HG03039 (cell line): ENCODE data around the gene WWOX.

Source experiments
- ATAC-seq: cut with Tn5 transposase; IDR thresholded peaks from one replicate; pipeline ENCODE4 v1.9.1; 2021; ENCODE audit warnings: mild to moderate bottlenecking, moderate library complexity; ENCODE audit not compliant: unreplicated experiment

The WWOX gene

DNA sequence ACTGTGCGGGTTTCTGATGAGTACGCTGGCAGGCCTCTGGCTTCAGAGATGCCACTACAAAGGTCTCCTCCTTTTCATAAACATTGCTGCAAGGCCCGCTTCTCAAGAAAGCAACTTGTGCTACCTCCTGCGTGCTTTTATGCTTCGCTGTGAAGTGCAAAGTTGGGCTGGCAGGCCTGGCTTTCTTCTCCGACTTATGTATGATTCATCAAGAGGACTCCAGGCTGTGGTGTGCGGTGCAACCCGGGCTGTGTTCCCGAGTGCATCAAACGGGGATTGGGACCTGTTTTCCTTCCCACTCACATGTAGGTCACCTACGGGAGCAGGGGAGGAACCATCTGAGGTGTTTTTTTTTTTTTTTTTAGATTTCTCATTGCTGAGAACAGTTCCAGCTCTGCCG lies 534.1 kb downstream of the WWOX start:
- ATAC-seq, result no peak

DNA sequence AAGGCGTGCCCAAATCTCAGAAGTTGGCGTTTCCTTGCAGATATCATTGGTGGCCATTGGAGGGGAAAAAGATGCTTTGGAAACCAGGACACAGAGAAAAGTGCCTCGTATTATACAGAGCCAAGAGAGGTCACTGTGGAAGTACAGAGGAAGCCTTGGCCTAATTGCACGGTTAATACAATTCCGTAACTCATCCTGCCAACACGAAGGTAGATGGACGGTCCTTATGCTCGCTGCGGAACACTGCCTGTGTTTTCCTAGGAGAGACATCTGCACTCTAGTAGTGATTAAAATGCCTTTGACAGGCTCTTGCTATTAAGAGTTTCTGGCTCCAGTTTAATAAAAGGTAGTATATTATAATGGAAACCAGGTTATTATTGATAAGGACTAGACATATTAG lies 536.4 kb downstream of the WWOX start:
- ATAC-seq, result no peak

DNA sequence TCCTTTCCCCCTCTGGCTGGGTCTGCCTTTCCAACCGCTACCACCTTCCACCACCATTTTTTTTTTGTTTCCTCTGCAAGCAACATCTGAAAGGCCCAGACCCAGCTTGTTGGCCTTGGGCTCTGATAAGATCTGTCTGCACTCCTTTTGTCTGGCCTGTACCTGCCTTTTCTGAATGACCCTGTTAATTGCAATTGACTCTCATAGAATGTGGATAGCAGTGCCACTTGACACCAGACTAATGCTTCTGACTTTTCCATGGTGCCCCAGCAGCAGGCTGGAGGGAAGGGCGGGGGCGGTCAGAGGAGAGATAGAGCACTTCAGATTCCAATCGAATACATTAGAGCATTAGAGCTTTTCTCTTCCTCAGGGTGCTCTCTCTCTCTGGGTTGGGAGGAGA lies 538.9 kb downstream of the WWOX start:
- ATAC-seq, result no peak

DNA sequence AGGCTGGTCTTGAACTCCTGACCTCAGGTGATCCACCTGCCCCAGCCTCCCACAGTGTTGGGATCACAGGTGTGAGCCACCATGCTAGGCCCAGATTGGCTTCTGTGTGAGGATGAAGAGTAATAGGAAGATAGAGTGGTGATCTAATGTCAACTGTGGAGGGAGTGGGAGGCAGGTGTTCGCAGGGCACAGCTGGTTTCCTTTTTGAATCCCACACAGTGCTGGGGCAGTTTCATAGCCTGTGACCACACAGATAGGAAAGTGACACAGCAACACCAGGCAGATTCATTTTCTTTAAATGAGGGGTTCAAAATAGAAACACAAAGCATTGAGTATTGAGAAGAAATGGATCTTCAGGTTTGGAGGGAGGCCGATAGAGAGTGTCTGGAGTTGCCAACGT lies 540.3 kb downstream of the WWOX start:
- ATAC-seq, result no peak

DNA sequence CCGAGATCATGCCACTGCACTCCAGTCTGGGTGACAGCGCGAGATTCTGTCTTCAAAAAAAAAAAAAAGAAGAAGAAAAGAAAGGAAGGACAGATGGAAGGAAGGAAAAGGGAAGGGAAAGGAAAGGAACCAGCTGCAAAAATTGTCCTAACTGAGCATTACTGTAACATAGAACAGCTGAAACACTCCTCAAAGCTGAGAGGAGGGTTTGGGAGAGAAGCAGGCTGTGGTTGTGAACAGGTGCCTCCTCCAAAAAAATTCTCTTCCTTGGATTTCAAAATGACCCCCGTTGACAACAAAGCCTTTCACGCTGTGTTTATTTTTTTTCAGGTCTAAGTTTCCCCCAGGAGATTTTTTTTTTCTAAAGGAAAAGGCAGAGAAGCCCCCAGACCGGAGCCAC lies 541.4 kb downstream of the WWOX start:
- ATAC-seq, result no peak

DNA sequence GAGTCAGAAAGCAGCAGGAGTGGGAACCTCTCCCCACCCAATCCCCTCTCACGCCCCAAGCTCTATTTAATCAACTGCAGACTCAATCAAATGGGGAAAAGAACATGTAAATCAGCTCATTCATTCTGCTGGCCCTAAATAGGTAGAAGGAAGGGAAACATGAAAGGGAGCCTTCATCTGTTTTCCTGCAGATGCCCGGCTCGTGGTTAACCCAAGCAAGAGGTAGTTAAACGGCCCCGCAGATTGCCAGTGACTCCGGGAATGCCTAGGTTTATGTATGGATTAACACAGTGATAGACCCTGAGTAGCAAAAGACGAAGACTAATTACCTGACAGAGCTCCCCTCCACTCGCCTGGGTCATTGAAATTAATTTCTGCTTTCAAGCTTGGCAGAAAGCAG lies 542.0 kb downstream of the WWOX start:
- no peak for ATAC-seq

DNA sequence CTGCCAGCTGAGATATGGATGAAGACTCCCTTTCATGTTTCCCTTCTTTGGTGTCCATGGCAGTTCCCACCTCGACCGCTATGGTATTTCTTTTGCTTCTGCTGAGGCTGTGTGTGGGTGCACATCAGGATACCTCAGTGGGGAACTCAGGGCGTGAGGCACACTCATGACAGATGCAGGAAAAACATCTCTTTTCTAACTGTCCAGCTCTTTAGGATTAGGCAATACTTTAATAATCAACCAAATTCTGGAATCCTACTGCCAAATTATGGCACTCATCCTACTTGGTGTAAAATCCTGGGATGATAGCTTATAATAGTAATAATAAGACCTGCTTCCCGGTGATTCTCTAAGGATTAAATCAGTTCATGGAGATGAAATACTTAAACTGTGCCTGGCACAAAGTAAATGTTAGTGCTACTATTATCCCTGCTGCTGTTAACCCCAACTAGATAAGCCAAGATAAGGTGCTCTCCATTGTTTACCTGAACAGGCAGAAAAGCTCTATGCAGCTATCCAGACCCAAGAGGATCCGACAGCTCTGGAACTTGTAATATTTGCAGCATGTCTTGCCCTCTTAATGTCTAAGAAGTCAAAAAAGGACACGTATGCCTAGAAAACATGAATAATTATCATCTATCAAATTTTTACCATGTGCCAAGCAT lies 543.3 kb downstream of the WWOX start:
- no peak for ATAC-seq

DNA sequence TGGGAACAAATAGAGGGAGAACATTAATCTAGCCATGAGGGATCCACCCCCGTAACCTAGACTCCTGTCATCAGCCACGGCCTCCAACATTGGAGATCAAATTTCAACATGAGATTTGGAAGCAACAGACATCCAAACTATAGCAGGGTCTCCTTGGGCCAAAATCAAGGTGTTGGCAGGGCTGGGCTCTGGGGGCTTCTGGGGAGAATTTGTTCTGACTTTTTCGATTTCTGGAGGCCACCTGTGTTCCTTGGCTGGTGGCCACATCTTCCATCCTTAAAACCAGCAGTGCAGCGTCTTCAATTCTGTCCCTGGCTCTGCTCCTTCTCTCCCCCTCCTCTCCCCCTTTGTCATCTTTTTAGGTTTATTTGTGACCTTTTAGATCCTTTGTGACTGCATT lies 546.2 kb downstream of the WWOX start:
- ATAC-seq, result no peak

DNA sequence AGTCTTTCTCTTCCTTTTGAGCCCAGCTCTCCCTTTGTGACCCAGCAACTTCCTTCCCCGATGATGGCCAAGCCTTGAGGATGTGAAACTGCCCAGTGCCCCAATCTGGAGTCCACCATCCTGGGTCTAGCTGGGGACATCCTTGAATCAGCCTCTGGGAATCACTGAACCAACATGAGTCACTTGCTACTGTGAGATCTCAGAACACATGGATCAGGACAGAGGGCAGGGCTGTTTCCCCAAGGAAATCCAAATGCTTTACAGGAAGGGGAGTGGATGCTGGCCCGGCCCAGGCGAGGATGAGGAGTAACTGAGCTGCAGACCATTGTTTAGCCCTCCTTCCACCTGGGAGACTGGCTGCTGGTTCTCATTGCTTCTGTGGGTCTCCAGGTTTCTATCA lies 547.6 kb downstream of the WWOX start:
- ATAC-seq, result no peak

DNA sequence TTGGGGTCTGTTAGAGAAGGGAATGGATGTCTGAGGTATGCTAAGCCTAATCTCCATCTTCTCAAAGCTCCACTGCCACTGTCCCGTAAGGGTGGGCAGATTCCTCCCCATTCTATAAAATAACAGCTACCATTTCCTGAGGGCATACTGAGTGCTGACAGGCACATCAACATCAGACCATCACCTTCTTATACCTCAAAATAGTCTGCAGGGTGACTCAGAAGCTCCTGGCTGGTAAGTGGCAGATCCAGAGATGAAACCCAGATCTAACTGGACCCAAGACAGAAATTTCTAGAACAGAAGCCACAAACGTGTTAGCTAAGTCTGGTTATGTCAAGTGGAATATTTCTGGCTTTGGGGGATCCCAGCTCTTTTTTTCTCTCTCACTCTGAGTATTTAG lies 548.0 kb downstream of the WWOX start:
- ATAC-seq, result no peak

DNA sequence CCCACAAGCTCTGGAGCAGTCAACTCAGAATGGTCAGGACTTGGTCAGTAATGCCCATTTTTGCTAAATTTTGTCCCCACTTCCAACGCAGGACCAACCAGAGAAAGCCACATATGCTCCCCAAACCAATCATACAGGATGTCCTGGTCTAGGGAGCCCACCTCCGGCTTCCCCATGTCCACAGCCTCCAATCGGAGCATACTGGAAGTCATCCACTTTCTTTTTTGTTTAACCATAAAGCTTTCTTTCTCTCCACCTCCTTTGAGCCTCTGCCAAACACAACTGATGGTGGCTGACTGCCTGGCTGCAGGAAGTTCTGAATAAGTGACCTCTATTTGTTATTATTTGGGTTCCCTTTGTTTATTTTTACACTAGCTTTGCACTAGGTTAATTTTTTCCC lies 549.1 kb downstream of the WWOX start:
- no peak for ATAC-seq

DNA sequence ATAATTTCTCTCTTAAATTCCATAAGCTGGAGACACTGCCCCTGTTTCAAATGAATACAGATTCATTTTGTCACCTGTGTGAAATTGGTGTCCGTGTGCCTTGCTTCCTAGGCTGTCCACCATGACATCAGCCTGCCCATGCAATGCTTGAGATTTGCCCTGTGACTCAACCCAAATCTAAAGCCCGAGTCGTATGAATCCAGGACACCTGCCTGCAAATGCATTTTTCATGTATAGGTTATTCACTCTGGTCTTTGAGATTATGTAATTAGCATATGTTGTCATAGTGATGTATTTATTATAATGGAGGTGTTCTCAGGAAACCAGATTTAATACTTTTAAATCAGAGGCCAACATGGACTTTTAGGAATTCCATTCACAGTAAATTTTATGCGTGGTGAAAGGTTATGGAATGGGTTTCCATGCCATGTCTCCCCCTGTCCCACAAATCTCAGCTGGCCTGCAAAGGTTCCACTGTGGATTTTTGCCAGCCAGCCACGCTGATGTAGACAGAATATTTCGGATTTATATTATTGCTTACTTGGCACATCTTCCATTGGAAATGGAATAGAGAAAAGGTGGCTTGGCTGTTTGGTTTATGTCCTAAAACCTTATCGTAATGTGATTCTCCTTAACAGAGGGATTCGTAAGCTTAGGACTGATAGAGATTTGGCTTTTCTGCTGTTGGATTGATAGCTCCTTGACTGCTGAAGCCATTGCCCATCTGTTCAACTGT lies 551.1 kb downstream of the WWOX start:
- no peak for ATAC-seq

DNA sequence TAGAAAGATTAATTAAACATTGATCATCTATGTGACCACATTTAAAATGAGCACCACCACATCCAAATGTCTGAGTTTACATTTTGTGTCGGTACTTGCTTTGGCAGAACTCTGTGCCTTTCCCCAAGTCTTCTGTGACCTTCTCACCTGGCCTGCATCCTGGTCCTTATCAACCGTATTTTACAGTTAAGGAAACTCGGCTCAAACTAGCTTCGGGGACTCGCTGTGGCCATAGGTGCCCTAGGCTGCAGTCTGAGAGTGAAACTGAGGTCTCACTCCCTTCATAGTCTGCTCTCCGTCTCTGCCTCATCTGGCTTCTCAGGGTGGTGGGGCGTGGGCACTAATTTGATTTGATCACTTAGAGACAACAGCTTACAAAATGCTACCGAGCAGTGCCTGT lies 555.5 kb downstream of the WWOX start:
- ATAC-seq, result no peak

DNA sequence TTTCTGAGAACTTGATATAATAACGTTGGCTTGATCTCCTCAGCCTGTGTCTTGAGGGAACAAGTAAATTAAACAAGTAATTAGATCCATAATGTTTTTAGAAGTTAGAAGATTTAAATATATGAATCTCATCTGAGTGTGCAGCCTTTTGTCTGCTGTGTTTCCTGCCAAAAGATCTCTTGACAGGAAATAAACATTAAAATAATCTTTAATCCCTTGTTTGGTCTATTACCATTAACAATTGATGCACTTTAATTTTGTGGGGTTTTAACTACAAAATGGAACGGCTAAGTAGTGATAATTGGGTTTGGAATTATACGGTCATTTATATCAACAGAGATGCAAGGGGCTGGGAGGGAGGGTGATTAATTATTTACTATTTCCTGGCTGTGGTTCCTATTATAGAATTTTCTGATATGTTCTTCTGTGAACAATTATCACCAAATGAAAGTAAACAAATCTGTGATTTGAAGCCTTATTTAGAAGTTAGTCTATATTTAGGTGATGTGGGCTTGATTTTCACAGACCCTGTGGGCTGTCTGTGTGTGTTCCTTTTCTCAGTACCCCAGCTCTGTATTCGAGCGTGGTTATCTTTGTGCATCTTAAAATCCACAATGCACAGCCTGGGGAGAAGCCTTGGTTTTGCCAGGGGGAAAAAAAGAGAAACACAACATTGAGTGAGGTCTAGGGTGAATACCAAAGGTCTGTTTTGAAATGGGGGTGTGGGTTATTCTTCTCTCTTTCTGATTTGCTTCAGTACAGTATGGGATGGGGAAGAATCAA lies 556.1 kb downstream of the WWOX start:
- no peak for ATAC-seq

DNA sequence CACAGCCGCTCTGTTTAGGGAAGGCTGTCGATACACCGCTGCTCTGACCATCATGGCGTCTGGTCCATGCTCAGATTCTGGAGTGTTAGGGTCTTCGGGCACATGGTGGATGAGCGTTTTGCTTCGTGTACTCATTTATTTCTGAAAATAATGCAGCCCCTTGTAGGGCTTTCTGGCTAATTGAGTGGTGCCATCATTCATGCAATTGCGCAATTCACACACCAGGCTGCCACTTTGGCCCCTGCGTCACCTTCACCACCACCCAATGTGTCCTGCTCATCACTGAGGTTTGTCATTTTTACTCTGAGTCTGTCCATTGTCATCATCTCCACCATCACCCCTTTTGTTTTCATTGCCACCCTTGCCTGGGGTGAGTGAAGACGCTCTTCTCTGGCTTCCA lies 557.4 kb downstream of the WWOX start:
- no peak for ATAC-seq

DNA sequence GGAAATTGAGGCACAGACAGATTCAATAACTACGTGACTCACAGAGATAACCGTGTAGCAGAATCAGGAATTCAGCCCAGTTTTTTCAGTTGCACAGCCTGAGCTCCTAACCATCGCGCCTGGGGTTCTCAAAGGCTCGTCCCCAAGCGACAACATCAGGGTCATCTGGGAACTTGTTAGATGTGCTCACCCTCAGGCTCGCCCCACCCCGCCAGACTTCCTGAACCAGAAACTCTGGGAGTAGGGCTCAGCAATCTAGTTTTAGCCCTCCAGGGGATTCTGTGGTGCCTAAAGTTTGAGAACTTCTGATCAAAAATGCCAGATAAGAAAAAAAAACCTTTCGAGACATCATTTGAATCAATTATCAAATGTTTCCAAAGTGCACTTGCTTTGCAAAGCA lies 559.8 kb downstream of the WWOX start:
- ATAC-seq, result no peak

DNA sequence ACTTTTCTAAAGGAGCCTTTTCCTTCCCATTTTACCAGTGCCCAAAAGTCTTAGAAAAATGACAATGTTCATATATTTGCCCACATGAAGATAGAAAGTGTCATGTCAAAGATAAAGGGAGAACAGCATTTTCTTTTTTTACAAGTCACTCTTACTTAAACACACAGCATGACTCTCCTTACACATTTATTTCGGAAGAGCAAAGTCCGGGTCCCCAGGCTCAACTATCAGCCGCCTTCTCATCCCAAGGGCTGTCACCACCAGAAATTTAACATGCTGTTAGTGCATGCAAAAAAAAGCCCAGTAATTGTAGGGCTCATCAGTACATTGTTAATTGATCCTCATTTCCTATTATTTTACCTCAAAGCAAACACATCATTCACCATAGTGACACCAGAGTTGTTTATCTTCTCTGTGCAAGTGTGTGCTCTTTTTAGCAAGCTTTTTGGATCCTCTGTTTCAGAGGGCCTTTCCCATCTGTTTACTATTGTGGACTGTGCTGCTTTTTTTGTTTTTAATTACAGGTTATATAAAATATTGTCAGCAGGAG lies 560.3 kb downstream of the WWOX start:
- ATAC-seq, result no peak

DNA sequence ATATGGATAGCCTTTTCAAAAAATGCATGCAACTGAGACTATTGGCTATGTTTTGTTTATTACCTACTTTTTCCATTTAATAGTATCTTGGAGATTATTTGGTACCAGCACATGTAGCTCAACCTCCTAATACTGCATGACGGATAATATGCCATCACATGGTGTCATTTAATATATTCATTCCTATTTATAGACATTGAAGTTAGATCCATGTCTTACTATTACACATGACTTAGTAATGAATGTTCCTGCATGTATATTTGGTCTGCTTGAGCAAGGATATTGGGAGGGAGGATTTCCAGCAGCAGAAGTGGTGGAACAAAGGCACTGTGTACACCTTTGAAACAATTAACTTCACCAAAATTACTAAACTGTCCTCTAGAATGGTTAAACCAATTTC lies 561.3 kb downstream of the WWOX start:
- ATAC-seq, result no peak

DNA sequence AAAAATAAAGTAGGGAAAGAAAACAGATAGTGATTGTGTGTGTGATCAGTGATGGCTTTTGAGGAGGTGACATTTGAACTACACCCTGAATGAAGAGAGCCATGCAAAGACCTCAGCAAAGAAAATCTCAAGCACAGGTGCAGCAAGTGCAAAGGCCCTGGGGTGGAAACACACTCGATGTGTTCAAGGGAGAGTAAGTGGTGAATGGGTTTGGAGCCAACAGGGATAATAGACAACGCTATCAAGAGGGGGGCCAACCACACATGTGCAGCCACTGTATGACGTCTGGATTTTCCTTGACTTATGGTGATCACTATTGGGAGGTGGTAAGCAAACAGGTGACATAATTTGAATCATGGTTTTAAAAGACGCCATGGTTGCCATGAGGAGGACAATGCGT lies 564.2 kb downstream of the WWOX start:
- no peak for ATAC-seq

DNA sequence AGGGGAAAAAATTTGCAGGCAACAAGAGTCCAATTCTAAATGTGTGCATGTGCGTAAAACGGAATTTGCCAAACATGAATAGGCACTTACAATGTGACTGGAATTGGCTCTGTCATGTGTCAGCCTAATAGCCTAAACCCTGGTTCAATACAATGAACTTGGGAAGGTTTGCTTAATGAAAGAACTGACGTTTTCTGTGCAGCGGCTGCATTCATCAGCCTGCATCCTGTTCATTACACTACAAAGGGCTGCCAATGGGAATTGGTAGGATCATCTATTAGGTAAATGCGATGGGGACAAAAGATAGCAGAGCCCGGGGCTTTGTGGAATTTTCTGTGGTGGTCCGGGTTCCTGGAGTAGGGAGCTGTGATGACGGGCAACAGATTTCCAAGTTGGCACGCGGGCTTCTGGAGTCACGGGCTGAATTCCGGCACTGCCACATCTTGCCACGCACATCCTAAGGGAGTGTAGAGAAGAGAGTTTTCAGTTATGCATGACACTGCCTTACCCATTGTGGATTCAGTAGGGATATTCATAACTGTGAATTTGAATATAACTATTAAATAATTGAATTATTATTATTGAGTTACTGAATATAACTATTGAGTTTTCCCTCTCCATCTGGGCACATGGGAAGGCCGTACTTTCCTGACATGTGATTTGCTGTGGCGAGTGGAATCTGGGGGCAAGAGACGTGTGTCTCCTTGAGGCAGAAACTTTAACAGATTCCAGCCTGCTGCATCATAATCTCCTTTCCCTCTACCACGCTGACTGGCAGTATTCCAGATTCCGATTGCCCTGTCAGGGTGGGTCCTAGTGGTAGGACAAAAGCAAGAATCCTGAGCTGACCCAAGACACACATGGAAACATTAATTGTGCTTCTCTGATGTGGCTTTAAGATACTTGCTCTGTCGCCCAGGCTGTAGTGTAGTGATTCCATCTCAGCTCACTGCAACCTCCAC lies 565.6 kb downstream of the WWOX start:
- ATAC-seq, result no peak

DNA sequence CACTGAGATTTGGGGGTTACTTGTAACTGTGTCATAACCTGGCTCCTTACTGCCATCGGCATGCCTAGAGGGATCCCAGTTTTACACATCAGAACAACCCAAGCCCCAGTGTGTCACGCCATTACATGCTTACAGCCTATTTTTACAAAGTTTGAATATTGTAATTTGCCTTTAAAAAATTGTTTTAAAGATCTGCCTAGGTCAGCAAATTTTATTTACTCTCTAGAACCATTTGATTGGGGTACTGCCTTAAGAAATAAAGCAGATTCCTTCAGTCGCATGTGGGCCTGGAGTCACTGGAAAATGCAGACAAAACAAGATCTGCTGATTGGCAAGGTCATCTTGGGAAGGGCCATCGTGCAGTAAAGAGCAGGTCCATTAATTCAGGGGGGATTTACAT lies 566.9 kb downstream of the WWOX start:
- ATAC-seq, result no peak
